Neural crest cell (in vitro differentiated cells): ENCODE results near the gene HNRNPM. TPM values are rescaled to one million over a fixed set of nuclear protein-coding genes. Genes with fewer than 3 reads are reported as not detected.

Experiments
- DNase-seq: peaks from one replicate; pipeline ENCODE4 v3.0.0; 2021; ENCODE audit warnings: low read depth, mixed read lengths, low spot score
- H3K27ac Mint-ChIP-seq: one replicate; pipeline ENCODE4 v1.8.0; 2021; ENCODE audit warnings: mild to moderate bottlenecking, mixed read lengths; ENCODE audit not compliant: unreplicated experiment
- H3K27me3 Mint-ChIP-seq: 2 replicates; pipeline ENCODE4 v1.8.0; 2021; ENCODE audit warnings: low read depth, mild to moderate bottlenecking, mixed read lengths
- H3K36me3 Mint-ChIP-seq: 2 replicates; pipeline ENCODE4 v1.8.0; 2021; ENCODE audit warnings: low read depth, mild to moderate bottlenecking, mixed read lengths
- H3K4me1 Mint-ChIP-seq: 2 replicates; pipeline ENCODE4 v1.8.0; 2021; ENCODE audit warnings: mixed read lengths
- H3K4me3 Mint-ChIP-seq: one replicate; pipeline ENCODE4 v1.8.0; 2021; ENCODE audit warnings: mild to moderate bottlenecking, mixed read lengths
- H3K9me3 Mint-ChIP-seq: 2 replicates; pipeline ENCODE4 v1.8.0; 2021; ENCODE audit warnings: mixed read lengths
- CTCF ChIP-seq: fragments of 200-600 bp; sonication (generic); conservative IDR thresholded peaks from 2 replicates; pipeline ENCODE4 v1.5.0; 2021; ENCODE audit warnings: antibody characterized with exemption, mild to moderate bottlenecking
- total RNA-seq: library from RNA; stranded (reverse); gene quantifications from 2 replicates; pipeline ENCODE4 v1.2.1, GENCODE V29; 2021

Gene HNRNPM
- total RNA-seq, 1 donor from 2014 or later = 493 TPM

- H3K4me3 Mint-ChIP-seq = no peak overlapping the region
- no peak for DNase-seq
- no peaks in the 10 kb centered on the region for H3K36me3 Mint-ChIP-seq
- peaks cover 12% of the 10 kb centered on the region for H3K4me1 Mint-ChIP-seq
- H3K27me3 Mint-ChIP-seq = no peaks in the 10 kb centered on the region
- TF ChIP-seq CTCF = no peak
- no peaks in the 10 kb centered on the region for H3K9me3 Mint-ChIP-seq
- H3K27ac Mint-ChIP-seq = no peak overlapping the region
Measured at GRCh38 chr19:8397746-8398310, 46.9 kb upstream of the HNRNPM start.

- Mint-ChIP-seq H3K27ac (no peak overlapping the region), H3K36me3 (no peaks in the 10 kb centered on the region), H3K4me1 (peaks cover 8% of the 10 kb centered on the region), H3K9me3 (no peaks in the 10 kb centered on the region), H3K4me3 (no peak overlapping the region), H3K27me3 (no peaks in the 10 kb centered on the region)
- TF ChIP-seq CTCF = no peak
- no peak for DNase-seq
Measured at GRCh38 chr19:8398311-8398771, 46.4 kb upstream of the HNRNPM start.

GRCh38 chr19:8399681-8400188 is 45.0 kb upstream of the HNRNPM start:
- DNase-seq = no peak
- TF ChIP-seq CTCF = no peak
- H3K27ac Mint-ChIP-seq = no peak overlapping the region
- H3K9me3 Mint-ChIP-seq = no peaks in the 10 kb centered on the region
- peaks cover 8% of the 10 kb centered on the region for H3K4me1 Mint-ChIP-seq
- no peaks in the 10 kb centered on the region for H3K27me3 Mint-ChIP-seq
- no peaks in the 10 kb centered on the region for H3K36me3 Mint-ChIP-seq
- H3K4me3 Mint-ChIP-seq = no peak overlapping the region

GRCh38 chr19:8401981-8402411 is 42.8 kb upstream of the HNRNPM start:
- Mint-ChIP-seq H3K9me3 (no peaks in the 10 kb centered on the region), H3K36me3 (no peaks in the 10 kb centered on the region), H3K4me3 (no peak overlapping the region), H3K27ac (no peak overlapping the region), H3K4me1 (peaks cover 5% of the 10 kb centered on the region), H3K27me3 (no peaks in the 10 kb centered on the region)
- TF ChIP-seq CTCF = no peak
- no peak for DNase-seq

GRCh38 chr19:8403098-8403819 is 41.5 kb upstream of the HNRNPM start:
- Mint-ChIP-seq H3K36me3 (no peaks in the 10 kb centered on the region), H3K4me1 (no peaks in the 10 kb centered on the region)

More at GRCh38 chr19:8403098-8403819, 41.5 kb upstream of the HNRNPM start:
- Mint-ChIP-seq H3K27me3 (no peaks in the 10 kb centered on the region), H3K9me3 (no peaks in the 10 kb centered on the region), H3K27ac (no peak overlapping the region), H3K4me3 (no peak overlapping the region)
- TF ChIP-seq CTCF = no peak
- no peak for DNase-seq
